HG03354 (cell line): ENCODE results near the gene MBD4.
"Not testable (repeated sequence)": the region's sequence is repeated elsewhere in the genome, so short reads cannot be mapped to it uniquely, and the experiment has no call there.

Source experiments
- ATAC-seq: cut with Tn5 transposase; IDR thresholded peaks from one replicate; pipeline ENCODE4 v1.9.1; 2021; ENCODE audit warnings: mild to moderate bottlenecking; ENCODE audit not compliant: unreplicated experiment, poor library complexity, severe bottlenecking

Gene MBD4

DNA sequence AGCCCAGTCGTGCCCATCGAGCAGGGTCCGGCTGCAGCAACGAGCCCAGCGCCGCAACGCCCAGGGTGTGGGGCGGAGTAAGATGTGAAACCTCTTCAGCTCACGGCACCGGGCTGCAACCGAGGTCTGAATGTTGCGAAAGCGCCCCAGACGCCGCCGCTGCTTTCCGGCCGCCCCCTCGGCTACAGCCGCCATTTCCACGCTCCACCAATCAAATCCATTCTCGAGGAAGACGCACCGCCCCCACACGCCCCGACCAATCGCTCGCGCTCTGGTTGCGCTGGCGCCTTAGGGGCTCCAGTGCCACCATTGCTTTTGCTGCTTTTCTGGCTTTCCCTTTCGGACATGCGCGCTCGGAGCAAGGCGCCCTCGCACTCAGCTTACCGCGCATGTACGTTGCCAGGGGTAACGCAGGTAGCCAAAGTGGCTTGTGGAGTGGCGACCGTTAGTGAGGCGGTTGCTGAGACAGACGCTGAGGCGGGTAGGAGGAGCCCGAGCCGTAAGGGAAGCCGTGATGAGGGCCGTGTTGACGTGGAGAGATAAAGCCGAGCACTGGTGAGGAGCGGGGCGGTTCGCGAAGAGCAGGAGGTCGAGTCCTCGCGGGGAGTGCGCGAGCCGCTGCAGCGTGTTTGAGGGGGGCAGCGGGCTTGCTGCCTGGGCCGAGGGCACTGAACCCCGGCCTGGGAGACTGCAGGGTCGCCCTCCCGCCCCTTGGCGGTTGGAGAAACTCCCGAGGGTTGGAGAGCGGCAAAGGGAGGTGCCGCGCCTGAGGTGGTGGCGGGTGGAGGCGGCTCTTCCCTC is at the start of gene MBD4, which contains the start of gene IFT122:
Gene MBD4, minus strand, starts transcription at position 132 of the 801 bp plus-strand sequence. Its CDS starts 115 bp downstream, at position 17.
Gene IFT122, plus strand, starts transcription at position 408 of the 801 bp plus-strand sequence. Its CDS starts 107 bp downstream, at position 515.
- ATAC-seq: peak; percentile 87

DNA sequence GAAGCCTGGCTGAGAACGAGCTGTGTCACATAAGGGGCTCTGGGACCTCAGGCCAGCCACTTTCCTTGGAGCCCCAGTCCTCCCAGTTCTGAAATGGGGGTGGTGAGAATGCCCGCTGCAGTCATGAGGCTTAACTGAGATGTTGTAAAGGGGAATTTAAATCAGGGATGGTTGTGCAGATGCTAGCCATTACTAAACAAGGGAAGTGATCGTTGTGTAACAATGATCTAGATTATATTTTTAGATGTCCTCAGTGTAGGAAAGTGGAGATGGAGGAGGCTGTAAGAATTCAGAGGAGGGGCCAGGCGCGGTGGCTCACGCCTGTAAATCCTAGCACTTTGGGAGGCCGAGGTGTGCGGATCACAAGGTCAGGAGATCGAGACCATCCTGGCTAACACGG is 49.5 kb upstream of the MBD4 start:
- not testable (repeated sequence) for ATAC-seq

DNA sequence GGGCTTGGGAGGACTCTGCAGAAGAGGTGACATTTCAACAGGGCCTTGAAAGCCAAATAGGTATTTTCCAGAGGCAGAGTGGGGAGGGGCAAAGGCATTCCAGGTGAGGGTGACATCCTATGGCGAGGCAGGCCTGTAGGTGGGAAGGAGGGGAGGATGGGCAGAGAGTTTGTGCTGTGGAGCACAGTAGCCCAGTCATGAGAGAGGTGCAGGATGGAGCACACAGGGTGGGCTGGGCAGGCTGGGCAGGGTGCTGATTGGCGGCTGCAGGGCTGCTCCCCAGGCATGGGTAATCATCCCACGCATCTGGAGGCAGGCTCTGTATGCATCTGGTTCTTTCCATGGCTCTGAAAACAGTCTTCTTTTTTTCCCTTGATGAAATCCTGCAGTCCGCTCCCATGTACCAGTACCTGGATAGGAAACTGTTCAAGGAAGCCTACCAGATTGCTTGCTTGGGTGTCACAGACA is 48.2 kb upstream of the MBD4 start:
- ATAC-seq: not testable (repeated sequence)

DNA sequence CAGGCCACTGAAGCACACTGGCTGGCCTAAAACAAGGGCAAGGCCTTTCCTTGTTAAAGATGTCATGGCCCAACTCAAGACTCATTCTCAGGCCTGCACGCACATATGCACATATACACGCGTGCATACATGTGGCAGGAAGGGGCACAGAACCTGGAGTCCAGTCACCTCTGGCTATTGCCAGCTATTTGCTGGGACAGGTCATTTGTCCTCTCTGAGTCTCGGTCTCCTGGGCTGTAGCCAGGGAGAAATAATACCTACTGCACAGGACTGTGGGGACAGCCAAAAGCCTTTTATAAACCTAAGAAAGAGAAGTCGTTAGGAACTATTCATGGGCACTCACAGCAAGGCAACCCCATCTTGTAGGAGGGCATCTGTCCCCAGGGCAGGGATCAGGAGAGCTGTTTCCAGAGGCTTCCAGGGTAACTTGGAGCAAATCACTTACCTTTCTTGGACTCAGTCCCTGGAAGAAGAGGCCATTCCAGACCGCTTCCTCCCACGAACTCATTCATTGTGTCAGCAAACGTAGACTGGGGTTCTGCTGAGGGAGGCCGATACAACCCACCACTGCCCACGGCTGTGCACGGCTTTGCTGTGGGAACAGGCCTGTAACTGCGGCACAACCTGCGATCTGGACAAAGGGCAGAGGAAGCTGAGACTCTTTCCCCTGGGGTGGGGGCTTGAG is 47.6 kb upstream of the MBD4 start:
- no peak for ATAC-seq

DNA sequence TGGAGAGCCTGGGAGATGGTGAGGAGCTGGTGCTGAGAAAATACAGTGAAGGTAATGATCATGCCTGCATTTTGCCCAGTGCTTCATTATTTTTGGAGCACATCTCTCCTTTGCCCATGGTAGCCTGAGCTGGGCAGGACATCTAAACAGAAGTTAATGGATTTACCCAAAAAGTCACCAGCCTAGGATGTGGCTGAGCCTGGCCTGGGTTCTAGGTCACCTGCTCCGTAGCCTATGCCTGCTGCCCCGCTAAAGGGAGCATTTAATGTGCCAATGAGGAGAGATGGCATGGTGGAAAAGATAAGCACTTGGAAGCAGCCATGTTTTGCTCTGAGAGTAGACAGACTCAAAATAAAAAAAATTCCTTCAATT is 46.9 kb upstream of the MBD4 start:
- ATAC-seq: no peak

GRCh38 chr3:129485721-129486663 is 46.2 kb upstream of the MBD4 start:
- ATAC-seq: no peak

DNA sequence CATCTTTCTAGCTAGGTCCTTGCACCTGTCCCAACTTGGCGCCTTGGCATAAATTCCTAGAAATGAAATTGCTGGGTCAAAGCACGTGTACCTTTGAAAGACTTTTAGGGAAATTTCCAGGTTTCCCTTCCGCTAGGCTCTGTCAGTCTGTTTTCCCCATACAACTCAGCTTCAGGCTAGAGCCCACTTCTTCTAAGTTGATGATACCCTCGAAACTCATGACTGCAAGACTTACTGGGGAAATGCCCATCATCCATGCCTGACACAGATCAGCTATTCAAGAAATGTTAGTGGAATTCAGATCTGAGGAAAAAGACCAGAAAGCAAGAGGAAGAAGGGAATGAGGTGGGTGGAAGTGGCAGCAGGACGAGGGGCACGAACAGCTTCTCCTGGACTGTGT is 45.4 kb upstream of the MBD4 start:
- ATAC-seq: not testable (repeated sequence)

DNA sequence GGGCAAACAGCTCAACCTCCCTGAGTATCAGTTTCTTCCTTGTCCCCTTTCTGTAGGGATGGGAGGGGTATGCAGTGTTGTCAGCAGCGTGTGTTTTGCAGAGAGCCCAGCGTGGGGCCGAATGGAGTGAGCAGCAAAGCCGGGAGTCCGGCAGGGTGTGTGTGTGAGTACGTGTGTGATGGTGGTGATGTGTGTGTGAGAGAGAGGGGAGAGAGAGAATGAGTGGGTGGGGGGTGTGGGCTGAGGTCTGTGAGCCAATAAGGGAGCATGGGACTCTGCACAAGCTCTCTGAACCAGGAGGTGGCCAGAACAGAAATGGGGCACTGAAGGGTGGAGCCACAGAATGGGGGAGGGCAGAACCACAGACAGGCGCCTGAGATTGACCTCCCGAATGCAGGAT is 44.1 kb upstream of the MBD4 start:
- ATAC-seq: no peak

DNA sequence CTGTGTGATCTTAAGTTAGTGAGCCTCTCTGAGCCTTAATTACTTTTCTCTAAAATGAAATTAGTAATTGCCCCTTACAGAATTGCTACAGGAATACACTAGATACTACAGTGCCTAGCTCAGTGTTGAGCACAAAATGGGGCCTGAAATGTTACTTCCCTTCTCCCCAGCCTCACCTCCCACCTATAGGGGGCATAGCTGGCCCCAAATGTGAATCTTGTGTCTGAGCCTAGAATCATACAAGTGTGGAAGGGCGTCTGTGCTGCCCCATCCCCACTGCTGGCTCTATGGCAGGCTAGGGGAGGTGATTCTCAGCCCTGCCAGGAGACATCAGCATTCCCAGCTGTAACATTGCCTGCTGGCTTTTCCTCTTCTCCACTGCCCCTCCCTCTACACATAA is 43.0 kb upstream of the MBD4 start:
- ATAC-seq: no peak

DNA sequence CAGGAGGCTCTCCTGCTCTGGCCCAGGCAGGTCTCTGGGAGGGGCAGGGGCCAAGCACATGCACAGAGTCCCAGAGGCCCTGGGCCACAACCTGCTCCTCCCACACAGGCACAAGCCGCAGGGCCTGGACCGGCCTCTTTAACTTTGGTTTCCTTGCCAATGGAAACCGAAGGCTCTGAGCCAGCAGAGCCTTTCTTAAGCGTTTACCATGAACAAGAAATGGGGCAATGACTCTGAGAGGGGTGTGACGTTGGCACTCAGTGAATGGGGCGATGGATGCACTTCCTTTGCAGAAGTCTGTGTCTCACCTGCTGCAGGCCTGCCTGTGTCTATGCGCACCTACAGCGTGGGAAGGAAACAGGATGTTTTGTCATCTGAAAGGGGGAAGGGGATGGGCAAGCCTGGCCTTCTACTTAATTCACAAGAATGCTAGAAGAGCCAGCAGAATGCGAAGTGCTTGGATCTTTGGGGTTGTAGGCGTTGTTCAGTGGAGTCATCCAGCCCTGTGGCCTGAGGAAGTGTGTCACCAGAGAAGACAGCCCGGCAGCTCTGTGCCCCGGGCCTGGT is 42.1 kb upstream of the MBD4 start:
- no peak for ATAC-seq

DNA sequence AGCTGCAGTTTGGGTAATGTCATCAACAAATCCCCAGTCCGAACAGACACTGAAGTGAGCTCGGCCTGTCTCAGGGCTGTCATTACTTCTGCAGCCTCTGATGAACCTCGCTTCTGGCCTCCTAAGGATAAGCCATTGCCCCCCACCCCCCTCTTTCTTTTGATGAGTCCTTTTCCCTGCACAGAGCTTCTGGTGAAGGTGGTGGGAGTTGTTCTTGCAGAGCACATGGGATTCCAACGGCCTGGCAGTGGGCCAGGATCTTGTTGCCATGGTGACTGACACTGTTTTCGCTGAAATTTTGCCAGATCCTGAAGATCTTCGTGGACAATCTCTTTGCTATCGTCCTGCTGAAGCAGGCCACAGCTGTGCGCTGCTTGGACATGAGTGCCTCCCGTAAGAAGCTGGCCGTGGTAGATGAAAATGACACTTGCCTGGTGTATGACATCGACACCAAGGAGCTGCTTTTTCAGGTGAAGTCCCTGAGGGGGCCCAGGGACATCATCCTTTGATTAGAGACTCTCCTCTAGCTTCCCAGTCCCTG is 41.5 kb upstream of the MBD4 start:
- ATAC-seq: not testable (repeated sequence)

DNA sequence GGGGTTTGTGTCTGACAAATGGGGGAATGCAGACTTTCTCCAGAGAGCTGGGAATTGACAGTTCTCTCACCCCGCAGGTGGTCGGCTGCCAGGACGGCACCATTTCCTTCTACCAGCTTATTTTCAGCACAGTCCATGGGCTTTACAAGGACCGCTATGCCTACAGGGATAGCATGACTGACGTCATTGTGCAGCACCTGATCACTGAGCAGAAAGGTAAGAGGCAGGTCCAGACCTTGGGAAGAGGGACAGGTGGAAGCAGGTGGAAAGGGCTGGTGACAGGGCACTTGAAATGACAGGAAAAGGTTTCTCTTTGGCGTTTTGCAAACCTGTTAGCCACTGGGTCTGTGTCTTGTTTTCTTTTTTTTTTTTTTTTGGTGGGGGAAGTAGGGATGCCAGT is 36.8 kb upstream of the MBD4 start:
- no peak for ATAC-seq

GRCh38 chr3:129475863-129476262 is 36.1 kb upstream of the MBD4 start:
- ATAC-seq: no peak

GRCh38 chr3:129474984-129475804 is 35.4 kb upstream of the MBD4 start:
- no peak for ATAC-seq

- ATAC-seq: no peak
Observed at GRCh38 chr3:129473769-129474152, 34.0 kb upstream of the MBD4 start.

GRCh38 chr3:129473067-129473768 is 33.5 kb upstream of the MBD4 start:
- no peak for ATAC-seq

GRCh38 chr3:129470861-129471260 is 31.1 kb upstream of the MBD4 start:
- no peak for ATAC-seq

- no peak for ATAC-seq
Observed at GRCh38 chr3:129469026-129469425, 29.3 kb upstream of the MBD4 start.
